NCI-H1436 treated with DMSO at 0.1 percent for 48 hours (cell line): ENCODE measurements around the gene OR52B6.
"Not testable (repeated sequence)": the region's sequence is repeated elsewhere in the genome, so short reads cannot be mapped to it uniquely, and the experiment has no call there.

Experiments used
- DNase-seq: peaks from one replicate; lab custom pipeline; 2025; lab: John Stamatoyannopoulos, UW

OR52B6 gene

GRCh38 chr11:5596607-5597201 lies 16.0 kb downstream of the OR52B6 start, which contains the start of gene TRIM6:
TSS of gene TRIM6 (plus strand) at chr11:5596637. CDS start at chr11:5596898, 261 bp downstream.
- no peak for DNase-seq

- DNase-seq, result no peak
Observed at GRCh38 chr11:5597953-5598352, 17.3 kb downstream of the OR52B6 start.

- no peak for DNase-seq
Observed at GRCh38 chr11:5600374-5600851, 19.7 kb downstream of the OR52B6 start.

- DNase-seq, result not testable (repeated sequence)
Observed at GRCh38 chr11:5602791-5603190, 22.1 kb downstream of the OR52B6 start.

GRCh38 chr11:5603326-5603725 lies 22.6 kb downstream of the OR52B6 start:
- no peak for DNase-seq

- DNase-seq, result no peak
Observed at GRCh38 chr11:5604896-5605295, 24.2 kb downstream of the OR52B6 start.

GRCh38 chr11:5605849-5606248 lies 25.2 kb downstream of the OR52B6 start:
- no peak for DNase-seq

GRCh38 chr11:5608808-5609207 lies 28.1 kb downstream of the OR52B6 start:
- no peak for DNase-seq

- no peak for DNase-seq
Observed at GRCh38 chr11:5610446-5610845, 29.8 kb downstream of the OR52B6 start.

GRCh38 chr11:5611627-5612026 lies 30.9 kb downstream of the OR52B6 start:
- no peak for DNase-seq

GRCh38 chr11:5618807-5619206 lies 38.1 kb downstream of the OR52B6 start:
- DNase-seq, result no peak

- no peak for DNase-seq
Observed at GRCh38 chr11:5620651-5621521, 40.2 kb downstream of the OR52B6 start.

GRCh38 chr11:5621580-5621979 lies 40.9 kb downstream of the OR52B6 start:
- no peak for DNase-seq

- DNase-seq, result no peak
Observed at GRCh38 chr11:5622802-5623201, 42.1 kb downstream of the OR52B6 start.

GRCh38 chr11:5624489-5625279 lies 44.0 kb downstream of the OR52B6 start, which contains the start of gene TRIM34:
TSS of gene TRIM34 (plus strand) at chr11:5625001. CDS start at chr11:5632332, 7,331 bp downstream.
- no peak for DNase-seq

GRCh38 chr11:5625281-5625680 lies 44.6 kb downstream of the OR52B6 start:
- DNase-seq, result no peak

- DNase-seq, result no peak
Observed at GRCh38 chr11:5626196-5626595, 45.5 kb downstream of the OR52B6 start.

- no peak for DNase-seq
Observed at GRCh38 chr11:5631417-5631816, 50.7 kb downstream of the OR52B6 start.
